Muscle of back (tissue), 11 donors: ENCODE measurements around the gene FRS3. TPM values are rescaled to one million over a fixed set of nuclear protein-coding genes. Genes with fewer than 3 reads are reported as not detected.
A peak's percentile ranks its signal among the peaks of the same experiment; 100 is the strongest.

Experiments used
- DNase-seq, 3 donors: peaks; one replicate each; pipeline versions ENCODE4 v3.0.0 to v3.0.0-alpha.2; 2013
- polyA plus RNA-seq, 10 donors: library from polyadenylated mRNA; unstranded; fragments of 120-200 nt; gene quantifications; one replicate each; pipeline ENCODE4 v1.2.1, GENCODE V29; 2013; ENCODE audit not compliant: insufficient read length in 10 of 10

Gene FRS3
- polyA plus RNA-seq, 10 donors = 5.5 to 8.4 (median 6.2) TPM

DNA sequence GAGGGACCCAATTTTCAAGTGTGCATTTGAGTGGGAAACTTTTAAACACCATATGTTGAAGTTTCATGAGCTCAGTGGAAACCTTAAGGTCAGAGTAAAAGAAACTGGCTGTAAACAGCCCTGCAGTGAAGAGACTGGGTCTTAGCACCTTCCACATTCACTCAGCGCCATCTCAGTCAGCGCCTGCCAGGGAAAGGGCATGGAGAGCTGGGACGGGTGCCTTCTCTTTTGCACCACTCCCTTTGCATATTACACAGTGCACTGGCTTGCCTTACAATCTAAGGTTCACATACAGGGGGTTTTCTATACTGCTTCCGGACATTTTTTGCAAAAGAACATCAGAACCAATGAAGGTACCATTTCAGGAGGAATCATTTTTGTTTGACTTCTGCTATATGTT, 12.3 kb upstream of the FRS3 start:
- DNase-seq = no peak

DNA sequence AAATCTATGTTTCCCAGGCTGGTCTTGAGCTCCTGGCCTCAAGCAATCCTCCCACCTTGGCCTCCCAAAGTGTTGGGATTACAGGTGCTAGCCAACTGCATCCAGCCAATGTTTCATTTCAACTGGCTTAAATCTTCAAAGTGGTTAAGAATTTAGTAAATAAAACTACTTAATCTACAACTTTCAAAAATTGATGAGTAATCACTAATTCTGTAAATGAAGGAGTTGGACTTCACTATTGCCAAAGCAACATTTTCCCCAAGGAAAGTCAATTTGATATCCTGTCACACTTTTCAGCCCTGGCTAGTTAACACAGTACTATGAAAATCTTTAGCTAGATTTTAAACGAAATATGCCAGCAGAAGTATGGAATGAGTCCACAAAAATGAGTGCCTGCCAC, 11.6 kb upstream of the FRS3 start:
- no peak for DNase-seq

DNA sequence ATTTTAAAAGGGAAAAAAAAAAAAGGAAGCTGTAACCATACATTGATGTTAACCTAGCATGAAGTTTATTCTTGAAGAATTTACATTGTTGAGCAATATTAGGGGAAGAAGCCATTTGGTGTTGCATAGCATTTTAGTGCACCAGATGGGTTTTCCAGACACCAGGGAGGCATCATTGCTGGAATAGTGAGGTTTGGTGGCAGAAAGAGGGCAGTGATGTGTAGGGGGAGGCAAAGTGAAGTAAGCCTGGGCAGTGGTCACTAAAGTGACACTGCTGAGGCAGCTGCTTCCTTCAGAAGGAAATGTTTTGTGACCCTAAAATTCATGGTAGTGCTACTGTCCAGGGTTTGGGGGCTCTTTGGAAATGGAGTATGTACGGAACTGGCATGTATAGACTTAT, 10.3 kb upstream of the FRS3 start:
- no peak for DNase-seq

DNA sequence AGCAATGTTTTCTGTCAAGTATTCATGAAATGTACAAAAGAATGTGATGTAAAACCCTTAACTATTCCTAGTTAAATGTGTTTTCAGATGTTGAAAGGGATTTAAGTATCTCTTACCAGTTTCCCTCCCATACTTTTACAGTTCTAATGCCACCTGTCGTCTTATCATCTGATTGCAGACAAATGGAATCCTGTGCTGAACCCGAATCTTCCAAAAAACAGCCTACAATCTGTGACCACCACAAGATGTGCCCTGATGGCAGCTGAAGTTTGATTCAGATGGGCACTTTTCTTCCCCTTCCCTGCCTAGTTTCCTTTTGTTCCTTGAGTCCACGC, 9.7 kb upstream of the FRS3 start:
- DNase-seq = no peak

DNA sequence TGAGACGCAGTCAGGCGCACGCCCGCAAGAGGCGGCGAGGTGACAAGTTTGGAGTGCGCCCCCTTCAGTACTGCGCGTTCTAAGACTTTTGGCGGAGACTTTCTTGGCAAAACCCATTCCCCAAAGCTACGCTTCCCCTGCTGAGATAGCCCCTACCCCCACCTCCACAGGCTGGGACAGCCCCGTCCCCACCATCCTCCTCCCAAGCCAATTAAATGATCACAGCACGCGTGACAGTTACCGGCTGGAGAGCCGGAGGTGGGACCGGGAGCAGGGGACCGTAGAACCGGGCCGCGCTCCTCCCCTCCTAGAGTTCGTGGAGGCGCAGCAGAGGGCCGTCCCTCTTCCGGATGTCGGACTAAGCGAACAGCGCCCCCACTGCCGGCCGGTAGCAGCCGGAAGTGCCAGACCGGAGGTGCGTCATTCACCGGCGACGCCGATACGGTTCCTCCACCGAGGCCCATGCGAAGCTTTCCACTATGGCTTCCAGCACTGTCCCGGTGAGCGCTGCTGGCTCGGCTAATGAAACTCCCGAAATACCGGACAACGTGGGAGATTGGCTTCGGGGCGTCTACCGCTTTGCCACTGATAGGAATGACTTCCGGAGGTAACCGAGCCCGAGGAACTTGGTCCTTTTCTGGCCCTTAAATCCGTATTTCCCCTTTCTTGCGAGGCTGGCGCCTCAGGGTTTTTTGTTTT, 7.7 kb upstream of the FRS3 start, which contains the start of gene TOMM6:
Gene TOMM6, plus strand, starts transcription at position 476 of the 699 bp plus-strand sequence. Its CDS starts 4 bp downstream, at position 480.
- peak; percentile 94 to 99 (median 98) for DNase-seq

DNA sequence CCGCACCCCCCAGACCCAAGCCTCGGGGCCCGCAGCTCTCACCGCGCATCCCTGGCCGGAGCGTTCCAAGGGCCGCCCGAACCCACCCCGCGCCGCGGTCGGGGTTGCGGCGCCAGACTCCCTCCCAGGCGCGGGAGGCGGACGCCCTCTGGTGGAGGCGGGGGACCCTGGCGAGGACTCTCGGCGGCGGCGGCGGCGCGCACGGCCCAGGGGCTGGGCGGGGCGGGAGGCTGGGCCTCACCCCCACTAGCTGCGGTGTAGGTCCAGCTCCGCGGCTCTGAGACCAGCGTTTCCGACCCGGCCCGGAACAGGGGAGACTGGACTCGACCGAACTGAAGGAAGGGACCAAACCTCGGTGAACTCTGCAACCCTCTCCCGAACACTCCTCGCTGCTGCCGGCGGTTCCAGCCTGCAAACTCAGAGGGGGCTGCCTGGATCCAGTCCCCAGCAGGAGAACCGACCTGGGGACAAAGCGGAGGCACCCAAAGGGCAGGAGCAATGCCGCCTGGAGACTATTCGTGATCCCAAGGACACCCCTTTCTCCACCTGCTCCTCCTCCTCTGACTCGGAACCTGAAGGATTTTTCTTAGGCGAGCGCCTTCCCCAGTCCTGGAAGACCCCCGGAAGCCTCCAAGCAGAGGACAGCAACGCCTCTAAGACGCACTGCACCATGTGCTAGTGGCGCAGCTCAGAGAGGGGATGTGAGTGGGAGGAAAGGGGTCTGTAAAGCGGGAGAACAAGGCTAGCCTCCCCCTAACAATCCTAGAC, 6.9 kb upstream of the FRS3 start:
- DNase-seq = peak; percentile 81 to 96 (median 89)

DNA sequence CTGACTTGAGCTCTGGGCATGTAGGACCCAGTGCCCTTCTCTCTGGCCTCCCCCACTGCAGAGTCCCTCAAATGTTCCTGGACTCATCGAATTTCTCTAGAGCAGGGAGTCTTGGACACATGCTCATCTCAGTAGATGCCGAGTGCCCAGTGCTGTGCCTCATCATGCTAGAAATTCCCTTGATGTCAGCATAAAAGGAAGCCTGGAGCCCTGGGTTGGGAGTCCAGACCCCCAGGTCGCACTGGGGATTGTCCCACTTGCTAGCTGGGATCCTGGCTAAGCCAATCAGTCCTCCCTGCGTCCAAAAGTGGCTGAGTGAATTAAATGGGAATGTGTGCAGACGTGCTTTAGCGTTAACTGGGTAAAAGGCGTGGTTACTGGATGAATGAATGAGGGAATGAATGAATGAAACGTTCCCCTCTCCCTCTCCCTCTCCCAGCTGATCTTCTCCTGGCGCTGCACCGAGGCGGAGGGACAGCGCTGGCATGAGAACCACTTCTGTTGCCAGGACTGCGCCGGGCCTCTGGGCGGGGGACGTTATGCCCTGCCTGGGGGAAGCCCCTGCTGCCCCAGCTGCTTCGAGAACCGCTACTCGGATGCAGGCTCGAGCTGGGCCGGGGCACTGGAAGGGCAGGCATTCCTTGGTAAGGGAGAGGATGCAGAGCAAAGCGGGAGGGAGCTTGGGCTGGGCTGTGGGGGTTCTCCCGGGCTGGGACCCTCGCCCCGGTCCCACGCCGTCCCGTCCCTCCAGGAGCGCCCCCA, 6.2 kb upstream of the FRS3 start:
- DNase-seq = peak in 1 of 3 donors; percentile 26

DNA sequence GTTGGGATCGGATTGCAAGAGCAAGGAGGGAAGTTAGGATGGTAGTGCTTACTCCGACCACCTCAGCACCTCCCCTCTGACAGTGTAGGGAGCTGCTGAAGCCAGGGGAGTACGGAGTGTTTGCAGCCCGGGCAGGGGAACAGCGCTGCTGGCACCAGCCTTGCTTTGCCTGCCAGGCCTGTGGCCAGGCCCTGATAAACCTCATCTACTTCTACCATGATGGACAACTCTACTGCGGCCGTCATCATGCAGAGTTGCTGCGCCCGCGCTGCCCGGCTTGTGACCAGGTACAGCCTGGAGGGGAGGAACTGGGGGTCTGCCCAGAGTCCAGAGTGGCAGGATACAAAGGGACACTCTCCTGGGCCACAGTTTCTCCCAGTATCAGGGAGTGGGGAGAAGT, 5.6 kb upstream of the FRS3 start:
- no peak for DNase-seq

DNA sequence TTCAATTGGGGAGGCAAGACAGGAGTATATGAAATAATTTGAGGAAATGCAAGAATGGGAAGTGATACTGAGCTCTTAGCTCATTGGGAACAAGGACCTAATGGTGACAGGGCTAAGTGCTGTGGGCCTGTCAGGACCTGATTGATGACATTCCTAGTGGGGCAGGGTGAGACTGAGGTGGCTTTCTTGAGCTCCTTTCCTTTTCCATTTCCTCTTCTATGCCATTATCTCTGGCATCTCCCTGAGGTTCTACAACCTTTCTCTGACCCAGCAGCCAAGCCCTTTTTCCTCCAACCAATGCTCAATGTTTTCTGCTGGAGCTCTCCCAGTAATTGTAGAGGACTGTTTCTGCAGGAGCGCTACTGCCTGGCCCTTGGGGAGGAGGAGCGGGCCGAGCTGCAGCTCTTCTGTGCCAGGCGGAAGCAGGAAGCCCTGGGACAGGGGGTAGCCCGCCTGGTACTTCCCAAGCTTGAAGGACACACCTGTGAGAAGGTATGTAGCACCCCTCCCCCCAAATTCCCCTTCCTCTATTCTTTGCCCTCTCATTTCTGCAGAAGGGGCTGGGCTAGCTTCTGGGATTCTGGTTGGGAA, 5.0 kb upstream of the FRS3 start:
- no peak for DNase-seq

DNA sequence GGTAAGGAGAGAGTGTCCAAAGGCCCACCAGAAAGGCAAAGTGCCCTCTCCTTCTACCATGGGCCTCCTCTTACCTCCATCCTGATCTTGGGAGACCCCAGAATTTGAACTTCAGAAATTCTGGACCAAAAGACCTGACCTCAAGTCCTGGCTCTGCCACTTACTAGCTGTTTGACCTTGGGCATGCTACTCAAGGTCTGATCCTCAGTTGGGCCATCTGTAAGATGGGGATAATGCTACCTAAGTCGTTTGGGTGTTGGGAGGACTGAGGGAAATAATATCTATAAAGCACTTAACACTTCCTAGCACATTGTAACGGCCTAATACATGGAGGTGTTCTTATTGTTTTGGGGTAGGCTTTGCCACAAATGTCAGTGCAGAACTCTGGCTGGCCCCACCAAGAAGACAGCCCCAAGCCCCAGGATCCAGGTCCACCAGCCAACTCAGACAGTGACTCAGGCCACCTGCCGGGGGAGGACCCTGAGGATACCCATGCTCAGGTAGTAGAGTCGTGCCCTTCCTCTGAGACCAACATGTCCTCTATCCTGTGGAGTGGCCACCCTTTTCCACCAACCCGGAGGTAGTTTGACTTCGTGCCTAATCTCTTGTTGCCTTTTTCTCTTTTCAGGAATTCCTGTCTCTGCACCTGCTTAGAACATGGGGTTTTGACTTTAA, 3.5 kb upstream of the FRS3 start:
- DNase-seq = no peak

DNA sequence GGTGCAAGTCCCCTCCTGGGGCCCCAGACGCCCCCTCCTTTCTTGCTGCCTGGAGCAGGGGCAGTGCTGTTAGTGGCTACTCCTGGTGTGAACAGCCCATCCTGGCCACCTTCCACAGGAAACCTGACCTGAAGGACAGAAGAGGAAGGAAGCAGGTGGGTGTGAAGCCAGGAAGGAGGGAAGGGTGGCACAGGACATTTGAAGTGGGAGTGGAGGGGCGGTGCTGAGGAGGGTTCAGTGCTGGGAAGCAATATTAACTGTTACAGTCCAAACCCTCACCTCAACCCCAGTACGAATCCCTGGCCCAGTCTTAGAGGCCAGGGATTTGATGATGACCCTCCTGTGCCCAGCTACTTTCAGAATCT, 1.6 kb upstream of the FRS3 start:
- no peak for DNase-seq

DNA sequence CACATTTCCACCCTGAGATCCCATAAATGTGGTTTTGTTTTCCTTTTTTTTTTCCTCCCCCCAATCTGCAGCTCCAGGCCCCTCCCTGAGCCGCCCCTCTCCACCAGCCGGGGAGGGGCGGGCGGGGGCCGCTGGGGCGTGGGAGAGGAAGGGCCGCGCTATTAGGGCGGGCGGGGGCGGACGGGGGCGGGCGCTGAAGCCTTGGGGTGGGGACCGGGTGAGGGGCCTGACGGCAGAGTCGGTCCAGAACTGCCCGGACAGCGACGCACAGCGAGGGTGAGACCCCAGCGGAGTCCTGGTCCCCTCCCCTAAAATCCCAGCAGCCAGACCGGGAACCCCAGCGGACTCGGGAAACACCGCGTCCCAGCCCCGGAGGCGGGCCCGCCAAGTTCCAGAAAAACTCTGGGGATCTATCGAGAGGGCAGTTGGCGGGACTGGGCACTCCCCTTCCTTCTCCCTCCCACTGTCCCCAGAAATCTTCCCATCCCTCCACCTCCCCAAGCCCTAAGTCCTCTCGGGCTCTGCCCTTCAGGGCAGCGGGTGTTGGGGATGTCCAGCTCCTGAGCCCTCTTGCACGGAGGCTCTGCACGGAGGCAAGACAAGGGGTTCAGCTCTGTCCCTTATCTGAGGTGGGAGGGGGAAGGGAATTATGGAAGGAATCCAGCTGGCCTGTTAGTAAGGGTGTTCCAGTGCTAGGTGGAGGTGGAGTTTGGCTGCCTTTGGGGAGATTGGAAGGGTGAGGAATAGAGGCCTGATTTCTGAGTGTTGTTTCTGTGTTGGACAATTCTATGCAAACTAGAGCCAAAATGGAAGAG, 1.1 kb upstream of the FRS3 start, which contains the start of gene PRICKLE4:
Gene PRICKLE4, plus strand, starts transcription at position 232 of the 815 bp plus-strand sequence. CDS start 2,692 bp downstream, outside the sequence.
- peak in 2 of 3 donors; percentile 51 to 70 for DNase-seq

DNA sequence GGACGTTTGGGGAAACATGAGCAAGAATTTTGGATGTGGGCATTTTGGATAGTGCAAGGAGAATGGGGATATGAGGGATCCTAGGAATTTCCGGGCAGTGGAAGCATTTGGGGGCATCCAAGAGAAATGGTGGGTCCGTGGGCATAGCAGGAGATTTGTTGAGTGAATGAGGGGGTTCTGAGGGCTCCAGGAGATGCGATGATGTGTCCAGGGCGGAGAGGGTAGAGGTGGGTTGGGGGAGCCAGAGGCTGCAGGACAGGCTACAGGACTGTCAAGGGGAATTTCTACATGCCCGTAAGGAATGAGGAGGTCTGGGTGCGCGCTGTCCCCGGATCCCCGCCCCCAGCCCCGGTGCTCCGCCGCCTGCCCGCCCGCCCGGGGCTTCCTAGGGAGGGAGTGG, 364 bp downstream of the FRS3 start:
- no peak for DNase-seq

DNA sequence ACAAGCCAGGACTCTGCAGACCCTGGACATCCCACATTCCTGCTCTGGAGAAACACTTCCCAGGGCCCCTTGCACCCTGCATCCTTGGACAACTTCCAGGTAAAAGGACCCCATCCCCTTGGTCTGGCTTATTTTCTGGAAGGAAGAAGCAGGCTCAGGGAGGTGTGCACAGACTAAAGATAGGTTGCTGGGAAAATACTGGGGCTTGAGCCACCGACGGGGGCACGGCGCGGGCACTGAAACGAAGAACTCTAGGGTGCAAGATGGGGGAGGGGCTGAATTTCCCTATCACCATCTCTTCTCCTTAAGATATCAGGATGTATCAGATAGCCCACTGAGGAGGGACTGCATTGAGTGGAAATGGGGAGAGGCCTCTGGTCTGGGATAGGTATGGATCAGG, 805 bp downstream of the FRS3 start:
- DNase-seq = no peak

DNA sequence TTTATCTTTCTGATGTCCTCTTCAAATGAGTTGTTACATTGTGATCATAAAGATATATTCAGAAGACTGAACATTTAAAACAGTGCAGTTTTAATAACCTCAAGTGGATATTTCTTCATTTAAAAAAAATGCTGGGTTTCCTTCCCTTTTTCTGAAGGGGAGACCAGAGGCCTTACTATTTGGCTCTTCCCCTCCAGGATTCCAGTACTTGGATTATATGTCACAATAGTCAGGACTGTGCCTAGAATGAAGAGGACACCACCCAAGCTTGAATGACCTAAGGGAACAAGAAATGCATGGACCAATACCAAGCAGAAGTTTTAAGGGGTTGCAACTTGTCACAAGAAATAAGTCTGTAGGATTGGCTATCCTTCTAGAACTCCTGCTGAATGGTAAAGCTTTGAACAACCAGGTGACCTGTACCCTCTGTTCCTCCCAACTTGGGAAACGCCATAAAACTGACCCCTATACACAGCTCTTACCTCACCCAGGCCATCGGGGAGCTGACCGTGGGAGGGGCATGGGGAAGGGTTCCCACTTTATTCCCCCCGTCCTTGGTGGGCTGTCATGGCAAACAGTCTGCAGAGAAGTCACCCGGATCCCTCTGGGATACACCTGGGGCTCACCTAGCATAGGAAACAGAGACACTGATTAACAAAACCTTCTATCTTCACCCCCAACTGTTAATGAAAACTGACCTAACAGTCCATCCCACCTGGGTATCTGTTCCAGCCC, 2.0 kb downstream of the FRS3 start:
- no peak for DNase-seq

DNA sequence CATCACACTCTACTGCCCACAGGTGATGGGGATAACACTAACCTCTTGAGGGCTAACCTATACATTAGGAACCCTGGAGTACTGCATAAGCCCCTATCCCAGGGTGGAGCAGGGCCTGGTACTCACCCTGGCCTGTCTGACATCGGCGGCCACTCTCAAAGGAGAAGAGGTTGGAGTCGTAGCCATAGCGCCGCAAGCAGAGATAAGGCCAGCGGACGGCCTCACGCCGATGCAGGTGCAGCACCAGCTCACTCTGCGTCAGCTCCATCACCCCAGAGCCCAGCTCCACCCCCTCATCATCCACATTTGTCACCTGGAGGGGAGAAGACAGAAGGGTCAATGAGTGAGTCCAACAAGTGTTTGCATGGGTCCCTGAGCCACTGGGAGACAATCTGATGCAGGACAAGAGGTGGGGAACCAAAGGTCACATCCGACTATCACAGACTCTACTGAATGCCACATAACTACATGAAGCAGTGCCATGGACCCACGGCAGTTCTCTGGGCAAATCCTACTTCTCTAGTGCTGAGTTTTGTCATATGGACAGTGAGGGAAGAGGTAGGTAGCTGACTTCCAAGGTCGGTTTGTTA, 4.3 kb downstream of the FRS3 start:
- no peak for DNase-seq

DNA sequence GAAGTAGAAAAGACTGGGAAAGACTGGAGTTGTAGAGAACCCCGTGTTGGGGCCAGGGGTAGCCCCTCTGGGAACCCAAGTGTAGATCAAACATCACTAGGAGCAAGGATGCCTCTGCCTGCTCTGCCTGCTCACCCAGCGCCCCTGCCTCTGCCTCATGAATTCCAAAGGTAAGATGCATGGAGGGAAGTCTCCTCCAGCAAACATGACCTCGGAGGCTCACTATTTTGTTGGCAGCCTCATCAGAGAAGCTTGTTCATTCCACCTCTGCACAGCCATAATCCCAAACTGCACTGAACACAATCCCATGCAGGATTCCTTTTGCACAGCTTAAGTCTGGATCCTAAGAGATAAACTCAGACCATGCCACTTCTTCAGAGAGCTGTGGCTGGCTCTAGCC, 4.9 kb downstream of the FRS3 start:
- no peak for DNase-seq

DNA sequence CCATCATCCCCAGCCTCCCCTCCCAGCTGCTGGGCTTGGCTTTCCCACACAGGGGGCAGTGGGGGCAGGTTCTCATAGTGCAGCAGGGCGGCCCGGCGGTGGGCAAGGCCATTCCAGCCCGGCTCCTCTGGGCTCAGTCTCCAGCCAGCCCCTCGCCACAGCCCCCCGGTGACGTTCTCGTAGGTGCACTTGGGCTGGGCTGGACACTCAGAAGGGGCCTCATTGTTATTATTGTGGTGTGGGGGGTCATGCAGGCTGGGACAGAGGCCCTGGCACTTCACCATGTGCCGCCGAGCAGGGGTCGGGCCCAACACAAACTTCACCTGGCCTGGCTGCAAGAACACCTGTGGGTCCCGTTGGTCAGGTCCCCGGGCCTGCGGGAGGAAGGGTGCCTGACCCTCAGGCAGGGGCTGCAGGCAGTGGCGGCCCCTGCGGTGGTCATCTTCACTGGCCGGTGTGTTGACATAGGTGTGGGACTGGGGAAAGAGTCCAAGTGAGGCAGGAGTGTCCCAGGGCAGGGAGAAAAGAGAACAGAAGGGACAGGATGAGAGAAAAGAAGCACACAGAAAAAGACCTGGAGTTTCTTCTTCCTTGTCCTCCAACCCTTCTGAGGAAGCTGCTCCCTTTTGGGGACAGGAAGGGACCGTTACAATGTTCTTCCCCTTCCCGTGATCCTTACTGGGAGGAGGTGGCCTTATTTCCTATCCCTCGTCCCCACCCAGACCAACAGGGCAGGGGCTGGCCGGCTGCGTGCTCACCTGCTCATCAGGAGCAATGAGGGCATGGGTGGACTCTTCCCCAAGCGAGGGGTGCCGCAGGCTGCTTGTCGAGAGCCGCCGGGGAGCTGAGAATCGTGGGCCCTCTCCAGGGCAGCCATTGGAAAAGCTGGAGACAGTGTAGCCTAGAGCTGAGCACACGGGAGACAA, 8.4 kb downstream of the FRS3 start:
- no peak for DNase-seq
